T follicular helper cell (primary cell): ENCODE results near the gene USP17L12.
"Not testable (repeated sequence)": the region's sequence is repeated elsewhere in the genome, so short reads cannot be mapped to it uniquely, and the experiment has no call there.

Source experiments
- DNase-seq: peaks from one replicate; pipeline ENCODE4 v3.0.0-alpha.2; 2020; ENCODE audit warnings: low read depth
- total RNA-seq, 2 experiments: gene quantifications; one replicate each; lab custom pipeline; 2026; lab: John Stamatoyannopoulos, UW

Gene USP17L12, protein sequence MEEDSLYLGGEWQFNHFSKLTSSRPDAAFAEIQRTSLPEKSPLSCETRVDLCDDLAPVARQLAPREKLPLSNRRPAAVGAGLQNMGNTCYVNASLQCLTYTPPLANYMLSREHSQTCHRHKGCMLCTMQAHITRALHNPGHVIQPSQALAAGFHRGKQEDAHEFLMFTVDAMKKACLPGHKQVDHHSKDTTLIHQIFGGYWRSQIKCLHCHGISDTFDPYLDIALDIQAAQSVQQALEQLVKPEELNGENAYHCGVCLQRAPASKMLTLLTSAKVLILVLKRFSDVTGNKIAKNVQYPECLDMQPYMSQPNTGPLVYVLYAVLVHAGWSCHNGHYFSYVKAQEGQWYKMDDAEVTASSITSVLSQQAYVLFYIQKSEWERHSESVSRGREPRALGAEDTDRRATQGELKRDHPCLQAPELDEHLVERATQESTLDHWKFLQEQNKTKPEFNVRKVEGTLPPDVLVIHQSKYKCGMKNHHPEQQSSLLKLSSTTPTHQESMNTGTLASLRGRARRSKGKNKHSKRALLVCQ
- total RNA-seq = 0 reads per million in 2 experiments

GRCh38 chr4:9219852-9220251 lies at the start of gene USP17L12:
Gene USP17L12 (plus strand): TSS chr4:9220152. CDS start chr4:9220152, 0 bp downstream.
- not testable (repeated sequence) for DNase-seq

DNA sequence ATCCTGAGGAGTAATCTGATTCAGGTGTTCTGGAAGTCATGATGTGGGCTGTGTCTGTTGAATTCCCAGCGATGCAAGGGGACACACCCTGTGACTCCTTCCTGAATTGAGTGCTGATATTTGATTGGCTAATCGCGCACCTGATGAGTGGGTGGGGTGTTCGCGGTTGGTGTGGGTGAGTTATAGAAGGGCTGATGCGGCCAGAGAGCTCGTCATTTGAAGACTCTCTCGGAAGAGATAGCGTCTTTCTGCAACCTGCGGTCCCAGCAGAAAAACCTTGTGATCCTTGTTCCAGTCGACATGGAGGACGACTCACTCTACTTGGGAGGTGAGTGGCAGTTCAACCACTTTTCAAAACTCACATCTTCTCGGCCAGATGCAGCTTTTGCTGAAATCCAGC lies 9.6 kb upstream of the USP17L12 start, which contains the start of gene USP17L10:
USP17L10 (plus strand) TSS at position 301 of the 400 bp plus-strand sequence; CDS start at position 301, 0 bp downstream.
- not testable (repeated sequence) for DNase-seq

GRCh38 chr4:9214701-9215100 lies 5.3 kb upstream of the USP17L12 start:
- not testable (repeated sequence) for DNase-seq

- DNase-seq = not testable (repeated sequence)
Observed at GRCh38 chr4:9215105-9215504, 4.8 kb upstream of the USP17L12 start, which contains the start of gene USP17L11. Gene USP17L11 (plus strand): TSS chr4:9215405. CDS start chr4:9215405, 0 bp downstream.

- not testable (repeated sequence) for DNase-seq
Observed at GRCh38 chr4:9224596-9224995, 4.6 kb downstream of the USP17L12 start, which contains the start of gene USP17L13. Gene USP17L13 (plus strand): TSS chr4:9224896. CDS start chr4:9224896, 0 bp downstream.

DNA sequence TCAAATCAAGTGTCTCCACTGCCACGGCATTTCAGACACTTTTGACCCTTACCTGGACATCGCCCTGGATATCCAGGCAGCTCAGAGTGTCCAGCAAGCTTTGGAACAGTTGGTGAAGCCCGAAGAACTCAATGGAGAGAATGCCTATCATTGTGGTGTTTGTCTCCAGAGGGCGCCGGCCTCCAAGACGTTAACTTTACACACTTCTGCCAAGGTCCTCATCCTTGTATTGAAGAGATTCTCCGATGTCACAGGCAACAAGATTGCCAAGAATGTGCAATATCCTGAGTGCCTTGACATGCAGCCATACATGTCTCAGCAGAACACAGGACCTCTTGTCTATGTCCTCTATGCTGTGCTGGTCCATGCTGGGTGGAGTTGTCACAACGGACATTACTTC lies 10.3 kb downstream of the USP17L12 start:
- DNase-seq = not testable (repeated sequence)

DNA sequence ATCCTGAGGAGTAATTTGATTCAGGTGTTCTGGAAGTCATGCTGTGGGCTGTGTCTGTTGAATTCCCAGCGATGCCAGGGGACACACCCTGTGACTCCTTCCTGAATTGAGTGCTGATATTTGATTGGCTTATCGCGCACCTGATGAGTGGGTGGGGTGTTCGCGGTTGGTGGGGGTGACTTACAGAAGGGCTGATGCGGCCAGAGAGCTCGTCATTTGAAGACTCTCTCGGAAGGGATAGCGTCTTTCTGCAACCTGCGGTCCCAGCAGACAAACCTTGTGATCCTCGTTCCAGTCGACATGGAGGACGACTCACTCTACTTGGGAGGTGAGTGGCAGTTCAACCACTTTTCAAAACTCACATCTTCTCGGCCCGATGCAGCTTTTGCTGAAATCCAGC lies 14.1 kb downstream of the USP17L12 start, which contains the start of gene USP17L15:
USP17L15 (plus strand) TSS at position 301 of the 400 bp plus-strand sequence; CDS start at position 301, 0 bp downstream.
- not testable (repeated sequence) for DNase-seq

GRCh38 chr4:9238461-9238860 lies 18.5 kb downstream of the USP17L12 start:
- not testable (repeated sequence) for DNase-seq

- not testable (repeated sequence) for DNase-seq
Observed at GRCh38 chr4:9243579-9243978, 23.6 kb downstream of the USP17L12 start, which contains the start of gene USP17L17. Gene USP17L17 (plus strand): TSS chr4:9243879. CDS start chr4:9243879, 0 bp downstream.

DNA sequence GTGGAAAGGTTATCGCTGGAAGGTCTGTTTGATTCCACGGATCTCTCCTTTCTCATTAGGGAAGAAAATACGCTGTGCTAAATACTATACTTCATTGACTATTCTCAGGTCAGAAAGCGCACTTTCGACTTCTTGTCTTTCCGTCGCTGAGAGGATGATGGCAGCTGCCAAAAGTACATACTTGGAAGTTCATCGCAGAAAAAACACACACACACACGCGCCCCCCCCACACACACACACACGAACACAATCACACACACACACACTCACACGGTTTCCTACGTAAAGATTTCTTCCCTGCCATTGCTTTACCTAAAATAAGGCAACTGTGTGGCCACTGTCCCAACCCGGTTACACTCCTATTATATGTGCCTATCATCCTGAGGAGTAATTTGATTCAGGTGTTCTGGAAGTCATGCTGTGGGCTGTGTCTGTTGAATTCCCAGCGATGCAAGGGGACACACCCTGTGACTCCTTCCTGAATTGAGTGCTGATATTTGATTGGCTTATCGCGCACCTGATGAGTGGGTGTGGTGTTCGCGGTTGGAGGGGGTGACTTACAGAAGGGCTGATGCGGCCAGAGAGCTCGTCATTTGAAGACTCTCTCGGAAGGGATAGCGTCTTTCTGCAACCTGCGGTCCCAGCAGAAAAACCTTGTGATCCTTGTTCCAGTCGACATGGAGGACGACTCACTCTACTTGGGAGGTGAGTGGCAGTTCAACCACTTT lies 28.2 kb downstream of the USP17L12 start, which contains the start of gene USP17L18:
USP17L18 (plus strand) TSS at position 678 of the 728 bp plus-strand sequence; CDS start at position 678, 0 bp downstream.
- not testable (repeated sequence) for DNase-seq

- DNase-seq = not testable (repeated sequence)
Observed at GRCh38 chr4:9253078-9253477, 33.1 kb downstream of the USP17L12 start, which contains the start of gene USP17L19. Gene USP17L19 (plus strand): TSS chr4:9253378. CDS start chr4:9253378, 0 bp downstream.

DNA sequence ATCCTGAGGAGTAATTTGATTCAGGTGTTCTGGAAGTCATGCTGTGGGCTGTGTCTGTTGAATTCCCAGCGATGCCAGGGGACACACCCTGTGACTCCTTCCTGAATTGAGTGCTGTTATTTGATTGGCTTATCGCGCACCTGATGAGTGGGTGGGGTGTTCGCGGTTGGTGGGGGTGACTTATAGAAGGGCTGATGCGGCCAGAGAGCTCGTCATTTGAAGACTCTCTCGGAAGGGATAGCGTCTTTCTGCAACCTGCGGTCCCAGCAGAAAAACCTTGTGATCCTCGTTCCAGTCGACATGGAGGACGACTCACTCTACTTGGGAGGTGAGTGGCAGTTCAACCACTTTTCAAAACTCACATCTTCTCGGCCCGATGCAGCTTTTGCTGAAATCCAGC lies 37.9 kb downstream of the USP17L12 start, which contains the start of gene USP17L20:
USP17L20 (plus strand) TSS at position 301 of the 400 bp plus-strand sequence; CDS start at position 301, 0 bp downstream.
- not testable (repeated sequence) for DNase-seq

DNA sequence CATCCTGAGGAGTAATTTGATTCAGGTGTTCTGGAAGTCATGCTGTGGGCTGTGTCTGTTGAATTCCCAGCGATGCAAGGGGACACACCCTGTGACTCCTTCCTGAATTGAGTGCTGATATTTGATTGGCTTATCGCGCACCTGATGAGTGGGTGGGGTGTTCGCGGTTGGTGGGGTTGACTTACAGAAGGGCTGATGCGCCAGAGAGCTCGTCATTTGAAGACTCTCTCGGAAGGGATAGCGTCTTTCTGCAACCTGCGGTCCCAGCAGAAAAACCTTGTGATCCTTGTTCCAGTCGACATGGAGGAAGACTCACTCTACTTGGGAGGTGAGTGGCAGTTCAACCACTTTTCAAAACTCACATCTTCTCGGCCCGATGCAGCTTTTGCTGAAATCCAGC lies 42.6 kb downstream of the USP17L12 start, which contains the start of gene USP17L21:
USP17L21 (plus strand) TSS at position 301 of the 400 bp plus-strand sequence; CDS start at position 301, 0 bp downstream.
- not testable (repeated sequence) for DNase-seq

GRCh38 chr4:9267319-9267718 lies 47.4 kb downstream of the USP17L12 start, which contains the start of gene USP17L22:
Gene USP17L22 (plus strand): TSS chr4:9267619. CDS start chr4:9267619, 0 bp downstream.
- not testable (repeated sequence) for DNase-seq
